C4-2B (cell line): ENCODE results near the gene NSD1.

Source experiments
- H3K27ac ChIP-seq: fragments of 450-650 bp; 2 replicates; pipeline ENCODE4 v1.5.1; 2017
- CTCF ChIP-seq: fragments of 450-650 bp; conservative IDR thresholded peaks from 2 replicates; pipeline ENCODE4 v1.5.1; 2017; ENCODE audit warnings: mild to moderate bottlenecking
- ZFX ChIP-seq: fragments of 450-650 bp; IDR thresholded peaks from 2 replicates; pipeline ENCODE4 v1.6.1; 2017

The NSD1 gene

GRCh38 chr5:177233206-177233605 is 99.6 kb downstream of the NSD1 start:
- H3K27ac ChIP-seq, result no peak overlapping the region

GRCh38 chr5:177233802-177234201 is 100.2 kb downstream of the NSD1 start:
- H3K27ac ChIP-seq, result no peak overlapping the region
- TF ChIP-seq CTCF, result no peak
- TF ChIP-seq ZFX, result no peak

More at GRCh38 chr5:177233206-177233605, 99.6 kb downstream of the NSD1 start:
- TF ChIP-seq ZFX, result no peak
- TF ChIP-seq CTCF, result no peak

GRCh38 chr5:177234841-177235240 is 101.3 kb downstream of the NSD1 start:
- TF ChIP-seq ZFX, result no peak
- TF ChIP-seq CTCF, result no peak
- no peak overlapping the region for H3K27ac ChIP-seq

GRCh38 chr5:177241768-177242167 is 108.2 kb downstream of the NSD1 start:
- TF ChIP-seq ZFX (no peak), CTCF (no peak)
- no peak overlapping the region for H3K27ac ChIP-seq

- TF ChIP-seq CTCF (no peak), ZFX (no peak)
- H3K27ac ChIP-seq, result no peak overlapping the region
Measured at GRCh38 chr5:177242304-177242703, 108.7 kb downstream of the NSD1 start.

GRCh38 chr5:177249761-177250537 is 116.4 kb downstream of the NSD1 start:
- no peak overlapping the region for H3K27ac ChIP-seq
- TF ChIP-seq ZFX (no peak), CTCF (no peak)

GRCh38 chr5:177253252-177253651 is 119.7 kb downstream of the NSD1 start:
- H3K27ac ChIP-seq, result no peak overlapping the region
- TF ChIP-seq ZFX (no peak), CTCF (no peak)
